ENCODE data around the gene AFAP1L1.

The AFAP1L1 gene

GRCh38 chr5:149333711-149334443, 62.2 kb downstream of the AFAP1L1 start:
- DNase-seq (ENCODE audit: low read depth) = no peak
- no peak overlapping the region for H3K4me3 ChIP-seq (ENCODE audit: low read depth, low read length)

- no peak for DNase-seq (ENCODE audit: low read depth)
- no peak overlapping the region for H3K4me3 ChIP-seq (ENCODE audit: low read depth, low read length)
Observed at GRCh38 chr5:149337736-149338135, 66.1 kb downstream of the AFAP1L1 start.

GRCh38 chr5:149338364-149338763, 66.7 kb downstream of the AFAP1L1 start:
- no peak for DNase-seq (ENCODE audit: low read depth)
- H3K4me3 ChIP-seq (ENCODE audit: low read depth, low read length) = no peak overlapping the region

GRCh38 chr5:149340920-149341319, 69.3 kb downstream of the AFAP1L1 start:
- DNase-seq (ENCODE audit: low read depth) = no peak
- H3K4me3 ChIP-seq (ENCODE audit: low read depth, low read length) = no peak overlapping the region

GRCh38 chr5:149341876-149342275, 70.2 kb downstream of the AFAP1L1 start:
- no peak overlapping the region for H3K4me3 ChIP-seq (ENCODE audit: low read depth, low read length)
- no peak for DNase-seq (ENCODE audit: low read depth)

- no peak for DNase-seq (ENCODE audit: low read depth)
- no peak overlapping the region for H3K4me3 ChIP-seq (ENCODE audit: low read depth, low read length)
Observed at GRCh38 chr5:149344151-149344550, 72.5 kb downstream of the AFAP1L1 start.

GRCh38 chr5:149345147-149345891, 73.7 kb downstream of the AFAP1L1 start, which contains the start of gene GRPEL2:
Gene GRPEL2 (plus strand): TSS chr5:149345499. CDS start chr5:149345540, 41 bp downstream.
- DNase-seq (ENCODE audit: low read depth) = peak; percentile 89
- peak within 1 kb of the TSS; percentile 90 for H3K4me3 ChIP-seq (ENCODE audit: low read depth, low read length)

- peak overlapping the region; percentile 90 for H3K4me3 ChIP-seq (ENCODE audit: low read depth, low read length)
- DNase-seq (ENCODE audit: low read depth) = no peak
Observed at GRCh38 chr5:149345892-149346222, 74.2 kb downstream of the AFAP1L1 start.

GRCh38 chr5:149348518-149348917, 76.9 kb downstream of the AFAP1L1 start:
- H3K4me3 ChIP-seq (ENCODE audit: low read depth, low read length) = no peak overlapping the region
- no peak for DNase-seq (ENCODE audit: low read depth)

GRCh38 chr5:149349382-149349781, 77.7 kb downstream of the AFAP1L1 start:
- H3K4me3 ChIP-seq (ENCODE audit: low read depth, low read length) = no peak overlapping the region
- no peak for DNase-seq (ENCODE audit: low read depth)

GRCh38 chr5:149352169-149352568, 80.5 kb downstream of the AFAP1L1 start:
- no peak for DNase-seq (ENCODE audit: low read depth)
- H3K4me3 ChIP-seq (ENCODE audit: low read depth, low read length) = no peak overlapping the region

GRCh38 chr5:149353911-149354310, 82.3 kb downstream of the AFAP1L1 start:
- no peak overlapping the region for H3K4me3 ChIP-seq (ENCODE audit: low read depth, low read length)
- no peak for DNase-seq (ENCODE audit: low read depth)

- no peak for DNase-seq (ENCODE audit: low read depth)
- no peak overlapping the region for H3K4me3 ChIP-seq (ENCODE audit: low read depth, low read length)
Observed at GRCh38 chr5:149355688-149356087, 84.0 kb downstream of the AFAP1L1 start.

- no peak for DNase-seq (ENCODE audit: low read depth)
Observed at GRCh38 chr5:149356391-149356790, 84.7 kb downstream of the AFAP1L1 start.

GRCh38 chr5:149357370-149358293, 86.0 kb downstream of the AFAP1L1 start, which contains the start of gene PCYOX1L:
Gene PCYOX1L (plus strand): TSS chr5:149358046. CDS start chr5:149358069, 23 bp downstream.
- peak within 1 kb of the TSS; percentile 85 for H3K4me3 ChIP-seq (ENCODE audit: low read depth, low read length)
- DNase-seq (ENCODE audit: low read depth) = peak; percentile 88

More at GRCh38 chr5:149356391-149356790, 84.7 kb downstream of the AFAP1L1 start:
- no peak overlapping the region for H3K4me3 ChIP-seq (ENCODE audit: low read depth, low read length)

GRCh38 chr5:149358294-149358651, 86.6 kb downstream of the AFAP1L1 start:
- DNase-seq (ENCODE audit: low read depth) = no peak
- H3K4me3 ChIP-seq (ENCODE audit: low read depth, low read length) = peak overlapping the region; percentile 85

GRCh38 chr5:149358868-149359495, 87.3 kb downstream of the AFAP1L1 start:
- no peak for DNase-seq (ENCODE audit: low read depth)
- no peak overlapping the region for H3K4me3 ChIP-seq (ENCODE audit: low read depth, low read length)

GRCh38 chr5:149360272-149360671, 88.6 kb downstream of the AFAP1L1 start:
- DNase-seq (ENCODE audit: low read depth) = no peak
- no peak overlapping the region for H3K4me3 ChIP-seq (ENCODE audit: low read depth, low read length)

GRCh38 chr5:149362541-149362940, 90.9 kb downstream of the AFAP1L1 start:
- no peak for DNase-seq (ENCODE audit: low read depth)
- H3K4me3 ChIP-seq (ENCODE audit: low read depth, low read length) = no peak overlapping the region

All from skeletal muscle cell (primary cell).